ENCODE measurements around the gene RRAS.

- TF ChIP-seq POLR2AphosphoS5 (IDR thresholded peaks at IDR 0.05) (no peak), SMC3 (conservative IDR thresholded peaks at IDR 0.05; ENCODE audit: poor library complexity) (no peak), EP300 (conservative IDR thresholded peaks at IDR 0.05; ENCODE audit: poor library complexity, severe bottlenecking) (no peak), TAF1 (IDR thresholded peaks at IDR 0.05; ENCODE audit: low read depth) (no peak), EZH2 (IDR thresholded peaks at IDR 0.05; ENCODE audit: borderline replicate concordance, insufficient read depth, low read length, poor library complexity, severe bottlenecking) (no peak)
- TF ChIP-seq, protein P1, sequence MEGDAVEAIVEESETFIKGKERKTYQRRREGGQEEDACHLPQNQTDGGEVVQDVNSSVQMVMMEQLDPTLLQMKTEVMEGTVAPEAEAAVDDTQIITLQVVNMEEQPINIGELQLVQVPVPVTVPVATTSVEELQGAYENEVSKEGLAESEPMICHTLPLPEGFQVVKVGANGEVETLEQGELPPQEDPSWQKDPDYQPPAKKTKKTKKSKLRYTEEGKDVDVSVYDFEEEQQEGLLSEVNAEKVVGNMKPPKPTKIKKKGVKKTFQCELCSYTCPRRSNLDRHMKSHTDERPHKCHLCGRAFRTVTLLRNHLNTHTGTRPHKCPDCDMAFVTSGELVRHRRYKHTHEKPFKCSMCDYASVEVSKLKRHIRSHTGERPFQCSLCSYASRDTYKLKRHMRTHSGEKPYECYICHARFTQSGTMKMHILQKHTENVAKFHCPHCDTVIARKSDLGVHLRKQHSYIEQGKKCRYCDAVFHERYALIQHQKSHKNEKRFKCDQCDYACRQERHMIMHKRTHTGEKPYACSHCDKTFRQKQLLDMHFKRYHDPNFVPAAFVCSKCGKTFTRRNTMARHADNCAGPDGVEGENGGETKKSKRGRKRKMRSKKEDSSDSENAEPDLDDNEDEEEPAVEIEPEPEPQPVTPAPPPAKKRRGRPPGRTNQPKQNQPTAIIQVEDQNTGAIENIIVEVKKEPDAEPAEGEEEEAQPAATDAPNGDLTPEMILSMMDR (IDR thresholded peaks at IDR 0.05; ENCODE audit: poor library complexity, severe bottlenecking): no peak
Observed at GRCh38 chr19:49679771-49680413, 39.9 kb upstream of the RRAS start.

All from neural cell (in vitro differentiated cells).